ENCODE results near the gene SP1. TPM values are rescaled to one million over a fixed set of nuclear protein-coding genes. Genes with fewer than 3 reads are reported as not detected.
"Not testable (repeated sequence)": the region's sequence is repeated elsewhere in the genome, so short reads cannot be mapped to it uniquely, and the experiment has no call there.

Gene SP1
- 26.9 and 33.4 TPM in 2 replicates for total RNA-seq (2014; rRNA removed; shearing (Covaris generic))

GRCh38 chr12:53380104-53380793, at the start of gene SP1:
Gene SP1, plus strand, starts transcription at chr12:53380176. Its CDS starts 116 bp downstream, at chr12:53380292.
- peak; percentile 77 for DNase-seq (ENCODE audit: low spot score)

- DNase-seq (ENCODE audit: low spot score): no peak
These were observed 49.3 kb upstream of the SP1 start for GRCh38 chr12:53330671-53331070.

GRCh38 chr12:53332339-53332738, 47.6 kb upstream of the SP1 start:
- not testable (repeated sequence) for DNase-seq (ENCODE audit: low spot score)

GRCh38 chr12:53332744-53333143, 47.2 kb upstream of the SP1 start:
- no peak for DNase-seq (ENCODE audit: low spot score)

- DNase-seq (ENCODE audit: low spot score): no peak
These were observed 46.7 kb upstream of the SP1 start for GRCh38 chr12:53333289-53333688.

GRCh38 chr12:53333845-53334244, 46.1 kb upstream of the SP1 start:
- DNase-seq (ENCODE audit: low spot score): no peak

- no peak for DNase-seq (ENCODE audit: low spot score)
These were observed 45.2 kb upstream of the SP1 start for GRCh38 chr12:53334822-53335221.

DNA sequence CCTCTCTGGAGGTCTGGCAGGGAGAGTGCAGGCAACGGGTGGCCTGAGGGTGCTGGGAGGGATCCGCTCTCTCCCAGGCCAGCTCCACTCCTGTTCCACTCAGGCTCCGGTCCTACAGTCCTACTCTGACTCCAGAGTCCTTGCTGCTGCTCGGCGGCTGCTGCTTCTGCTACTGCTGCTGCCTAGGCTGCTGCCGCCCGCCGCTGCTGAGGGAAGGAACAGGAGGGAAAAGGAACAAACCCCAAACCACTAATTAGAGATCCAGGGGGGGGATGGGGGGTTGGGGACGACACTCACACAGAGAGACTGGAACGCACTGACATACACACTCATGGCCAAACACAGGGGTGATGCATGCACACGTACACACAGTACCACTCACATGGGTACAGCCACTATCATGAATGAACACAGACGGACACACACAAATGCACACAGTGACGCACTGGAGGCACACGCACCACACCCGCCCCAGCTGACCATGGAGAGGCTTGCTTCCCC, 43.7 kb upstream of the SP1 start, which contains the start of gene SP7:
SP7 (minus strand) TSS at position 174 of the 501 bp plus-strand sequence. CDS start 708 bp downstream, outside the sequence.
- DNase-seq (ENCODE audit: low spot score): no peak

GRCh38 chr12:53338017-53338416, 42.0 kb upstream of the SP1 start:
- DNase-seq (ENCODE audit: low spot score): no peak

GRCh38 chr12:53338916-53339315, 41.1 kb upstream of the SP1 start:
- DNase-seq (ENCODE audit: low spot score): no peak

DNA sequence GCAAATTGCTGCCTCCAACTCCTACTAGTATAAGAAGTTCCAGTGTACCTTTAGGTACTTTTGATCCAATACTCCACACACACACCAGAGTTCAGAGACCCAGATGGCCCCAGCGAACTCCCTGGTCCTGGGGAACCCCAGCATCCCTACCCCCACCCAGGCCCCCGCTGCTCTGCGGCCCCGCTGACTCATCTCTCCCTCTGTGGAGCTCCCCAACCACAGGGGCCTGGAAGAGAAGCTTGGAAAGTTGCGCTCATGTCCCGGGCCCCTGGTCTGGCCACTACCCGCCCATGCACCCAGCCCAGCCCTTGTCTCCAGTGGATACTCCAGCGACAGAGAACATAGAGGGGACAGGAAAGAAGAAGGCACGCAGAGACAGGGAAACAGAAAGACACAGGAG, 39.6 kb upstream of the SP1 start:
- no peak for DNase-seq (ENCODE audit: low spot score)

DNA sequence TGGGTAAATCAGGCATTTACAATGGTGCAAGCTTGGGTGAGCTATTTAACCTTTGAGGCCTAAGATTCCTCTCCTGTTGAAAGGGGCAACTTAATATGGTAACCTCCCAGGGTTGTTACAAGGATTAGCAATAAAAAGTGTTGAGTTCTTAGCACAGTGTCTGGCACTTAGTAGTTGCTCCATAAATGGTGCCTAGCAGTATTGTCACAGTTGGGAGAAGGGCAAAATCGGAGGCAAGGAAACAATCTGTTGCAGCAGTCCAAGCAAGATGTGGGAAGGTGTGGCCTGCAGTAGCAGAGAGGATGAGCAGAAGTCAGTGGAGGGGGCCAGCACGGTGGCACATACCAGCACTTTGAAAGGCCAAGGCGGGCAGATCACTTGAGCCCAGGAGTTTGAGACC, 36.5 kb upstream of the SP1 start:
- no peak for DNase-seq (ENCODE audit: low spot score)

DNA sequence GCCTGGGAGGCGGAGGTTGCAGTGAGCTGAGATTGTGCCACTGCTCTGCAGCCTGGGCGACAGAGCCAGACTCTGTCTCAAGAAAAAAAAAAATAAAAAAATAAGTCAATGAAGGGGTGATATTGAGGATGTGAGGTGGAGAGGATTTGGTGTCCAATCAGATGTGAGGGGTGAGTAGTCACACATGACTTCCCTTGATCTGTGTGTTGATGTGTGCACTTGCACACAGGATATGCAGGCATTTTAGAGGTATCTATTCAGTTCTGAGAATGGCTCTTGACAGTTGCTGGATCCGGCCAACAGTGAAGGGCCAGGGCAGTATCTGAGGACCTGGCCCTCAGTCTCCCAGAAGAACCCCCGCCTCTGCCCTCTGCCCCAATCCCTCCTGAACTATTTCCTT, 36.0 kb upstream of the SP1 start:
- DNase-seq (ENCODE audit: low spot score): no peak

- DNase-seq (ENCODE audit: low spot score): no peak
These were observed 35.5 kb upstream of the SP1 start for GRCh38 chr12:53344487-53344823.

GRCh38 chr12:53344824-53345485, 35.0 kb upstream of the SP1 start:
- peak; percentile 58 for DNase-seq (ENCODE audit: low spot score)

DNA sequence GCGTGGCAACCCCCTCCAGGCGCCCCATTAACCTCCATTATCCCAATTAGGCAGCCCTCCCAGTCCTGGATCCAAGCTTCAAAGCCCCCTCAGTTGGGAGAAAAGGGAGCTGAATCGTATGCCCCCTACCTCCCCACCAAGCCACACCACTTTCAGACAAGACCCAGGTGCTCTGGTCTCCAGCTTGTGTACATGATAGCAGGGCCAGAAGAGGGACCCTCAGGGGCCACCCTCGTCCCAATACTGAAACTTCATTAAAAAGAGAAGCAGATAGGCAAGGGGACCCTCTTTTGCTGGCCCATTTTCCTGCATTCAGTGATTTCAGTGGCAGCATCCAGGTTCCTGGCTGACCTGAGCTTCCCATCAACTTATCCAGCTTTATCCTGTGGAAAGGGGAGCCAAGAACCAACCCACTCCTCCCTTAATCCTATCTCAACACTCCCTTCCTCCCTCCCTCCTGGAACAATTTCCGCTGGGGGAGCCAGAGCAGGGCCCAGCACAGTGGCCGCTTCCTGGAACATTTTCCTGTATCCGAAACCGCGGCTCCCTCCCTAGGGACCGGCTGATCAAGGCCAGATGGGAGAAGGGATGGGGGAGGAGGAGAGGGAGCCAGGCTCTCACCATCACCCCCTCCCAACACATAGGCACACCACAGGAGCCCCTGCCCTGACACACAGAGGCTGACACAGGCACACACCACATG, 34.3 kb upstream of the SP1 start:
- peak; percentile 48 for DNase-seq (ENCODE audit: low spot score)

DNA sequence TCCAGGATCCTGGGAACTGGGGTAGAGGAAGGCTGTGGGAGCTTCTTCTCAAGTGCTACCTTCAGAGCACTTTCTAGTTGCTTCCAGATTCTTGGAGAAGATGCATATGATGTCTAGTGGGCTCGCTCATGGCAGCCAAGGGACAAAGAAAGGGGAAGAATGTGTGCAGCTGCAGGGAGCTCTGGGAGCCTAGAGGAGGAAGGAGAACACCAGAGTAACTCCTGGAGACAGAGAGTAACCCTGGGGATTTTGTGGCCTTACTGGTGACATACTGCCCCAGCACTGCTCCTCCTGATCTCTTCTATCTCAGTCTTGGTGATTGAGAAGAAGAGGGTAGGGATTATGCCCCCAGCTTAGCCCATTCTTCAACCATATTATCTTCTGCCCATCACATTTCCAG, 33.5 kb upstream of the SP1 start:
- DNase-seq (ENCODE audit: low spot score): no peak

GRCh38 chr12:53347905-53348304, 32.1 kb upstream of the SP1 start:
- DNase-seq (ENCODE audit: low spot score): no peak

- peak; percentile 81 for DNase-seq (ENCODE audit: low spot score)
These were observed 27.4 kb upstream of the SP1 start for GRCh38 chr12:53352331-53353256.

- DNase-seq (ENCODE audit: low spot score): no peak
These were observed 26.7 kb upstream of the SP1 start for GRCh38 chr12:53353257-53353655.

DNA sequence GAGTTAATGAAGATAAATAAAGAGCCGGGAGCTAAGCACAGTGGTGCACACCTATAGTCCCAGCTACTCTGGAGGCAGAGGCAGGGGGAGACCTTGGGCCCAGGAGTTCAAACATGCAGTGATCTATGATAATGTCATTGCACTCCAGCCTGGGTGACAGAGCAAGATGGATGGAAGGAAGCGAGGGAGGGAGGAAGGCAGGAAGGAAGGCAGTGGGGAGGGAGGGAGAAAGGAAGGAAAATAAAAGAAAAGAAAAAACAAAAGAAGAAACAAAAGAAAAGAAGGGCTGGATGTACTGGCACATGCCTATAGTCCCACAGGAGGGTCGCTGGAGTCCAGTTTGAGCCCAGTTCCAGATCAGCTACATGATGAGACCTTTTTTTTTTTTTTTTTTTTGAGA, 24.9 kb upstream of the SP1 start:
- no peak for DNase-seq (ENCODE audit: low spot score)

Measured in H4 (cell line).